Common myeloid progenitor, CD34-positive (primary cell): ENCODE results near the gene GRPEL1.

Source experiments
- CTCF ChIA-PET: fragments of 350-600 bp; sonication (Branson Sonifier 250); formaldehyde crosslinking; loops from one replicate; lab custom pipeline; 2021; ENCODE audit warnings: antibody characterized with exemption; lab: Charles Lee
- POLR2A ChIA-PET: fragments of 350-600 bp; sonication (Branson Sonifier 250); formaldehyde crosslinking; loops from one replicate; lab custom pipeline; 2021; ENCODE audit warnings: antibody characterized with exemption; lab: Charles Lee
- DNase-seq, 3 donors: peaks; one replicate each; pipeline versions ENCODE4 v3.0.0 to v3.0.0-alpha.2; 2013
- H3K27ac ChIP-seq, 2 experiments: 1 replicate in 1 of 2; 2 replicates in 1 of 2; pipeline ENCODE4 v1.7.0; 2013; ENCODE audit warnings: inconsistent platforms in 2 of 2, low read length in 2 of 2, mild to moderate bottlenecking in 2 of 2, low read depth in 1 of 2, moderate library complexity in 1 of 2; ENCODE audit not compliant: severe bottlenecking in 2 of 2, insufficient read depth in 1 of 2, poor library complexity in 1 of 2
- H3K27me3 ChIP-seq, 5 experiments: replicated peaks in 2 of 5; 1 replicate in 3 of 5; 2 replicates in 2 of 5; pipeline versions ENCODE4 v1.6.1 to v1.7.0; 2013; ENCODE audit warnings: low read length in 4 of 5, mild to moderate bottlenecking in 2 of 5, moderate library complexity in 2 of 5, inconsistent platforms in 1 of 5; ENCODE audit not compliant: insufficient read depth in 5 of 5, control insufficient read depth in 4 of 5
- H3K36me3 ChIP-seq, 4 experiments: 1 replicate in 2 of 4; 2 replicates in 2 of 4; pipeline versions ENCODE4 v1.6.1 to v1.7.0; 2013; ENCODE audit warnings: low read length in 3 of 4, control low read depth in 1 of 4, mild to moderate bottlenecking in 1 of 4; ENCODE audit not compliant: control insufficient read depth in 4 of 4, insufficient read depth in 4 of 4
- H3K4me1 ChIP-seq, 4 experiments: 1 replicate in 3 of 4; 2 replicates in 1 of 4; pipeline versions ENCODE4 v1.6.1 to v1.7.1; 2013; ENCODE audit warnings: low read length in 3 of 4, mild to moderate bottlenecking in 3 of 4, control low read depth in 1 of 4, inconsistent platforms in 1 of 4, moderate library complexity in 1 of 4; ENCODE audit not compliant: control insufficient read depth in 4 of 4, insufficient read depth in 4 of 4; ENCODE audit errors: control extremely low read depth in 1 of 4
- H3K4me3 ChIP-seq, 7 experiments: 1 replicate in 4 of 7; 2 replicates in 3 of 7; pipeline versions ENCODE4 v1.5.1 to v1.7.0; 2013; ENCODE audit warnings: mild to moderate bottlenecking in 7 of 7, low read length in 6 of 7, moderate library complexity in 6 of 7, inconsistent platforms in 2 of 7, low read depth in 2 of 7, control low read depth in 1 of 7; ENCODE audit not compliant: insufficient read depth in 4 of 7, control insufficient read depth in 1 of 7; ENCODE audit errors: extremely low read depth in 1 of 7
- H3K9me3 ChIP-seq, 5 experiments: 1 replicate in 4 of 5; 2 replicates in 1 of 5; pipeline versions ENCODE4 v1.6.1 to v1.7.1; 2013; ENCODE audit warnings: low read length in 4 of 5, mild to moderate bottlenecking in 2 of 5, inconsistent platforms in 1 of 5, low read depth in 1 of 5, moderate library complexity in 1 of 5; ENCODE audit not compliant: control insufficient read depth in 4 of 5, insufficient read depth in 2 of 5; ENCODE audit errors: control extremely low read depth in 1 of 5
- WGBS: methylation state at CpG from one replicate; pipeline ENCODE4 v1.1.5; 2013; ENCODE audit not compliant: insufficient coverage; 5-methylcytosine and 5-hydroxymethylcytosine counted together

Gene GRPEL1

DNA sequence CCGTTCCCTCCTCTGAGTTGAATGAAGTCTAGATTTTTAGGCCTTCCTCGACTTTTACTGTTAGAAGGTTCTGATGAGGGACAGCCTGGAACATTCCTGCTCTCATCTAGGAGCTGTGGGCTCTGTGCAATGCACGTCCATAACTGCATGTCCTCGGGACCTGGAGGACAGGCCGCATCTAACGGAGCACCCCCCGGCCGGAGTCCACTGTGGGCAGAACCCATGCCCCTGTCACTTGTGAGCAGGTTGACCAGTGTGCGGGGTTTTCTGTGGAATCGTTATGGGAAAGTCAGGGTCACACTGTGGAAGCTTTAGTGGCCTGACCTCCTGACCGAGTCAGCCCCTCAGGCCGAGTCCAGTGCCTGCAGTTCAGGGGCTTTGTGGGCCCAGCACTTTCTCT lies 44.0 kb downstream of the GRPEL1 start:
- Histone ChIP-seq H3K36me3 (peaks cover 0 to 72% (median 46%) of the 10 kb centered on the region in 4 experiments), H3K9me3 (no peaks in the 10 kb centered on the region), H3K4me1 (no peaks in the 10 kb centered on the region), H3K27me3 (no peaks in the 10 kb centered on the region), H3K27ac (no peak overlapping the region), H3K4me3 (no peak overlapping the region)
- ChIA-PET POLR2A (no interaction called here), CTCF (interaction anchor here (0.7 to 1.4 kb wide), 2 partner anchors 20 to 45 kb away, joined by 3 to 5 read pairs; no protein-coding TSS in a partner anchor)
- no peak for DNase-seq
- 100% methylated on average over 12 of the region's 12 CpGs for WGBS

- Histone ChIP-seq H3K36me3 (peaks cover 0 to 76% (median 48%) of the 10 kb centered on the region in 4 experiments), H3K9me3 (no peaks in the 10 kb centered on the region), H3K4me3 (no peak overlapping the region), H3K4me1 (no peaks in the 10 kb centered on the region), H3K27ac (no peak overlapping the region), H3K27me3 (no peaks in the 10 kb centered on the region)
- whole genome bisulfite sequencing: 99% methylated on average over 13 of the region's 16 CpGs
- POLR2A ChIA-PET: no interaction called here
- no peak for DNase-seq
- CTCF ChIA-PET: interaction anchor here (0.7 kb wide), 1 partner anchor 20 kb away, joined by 3 read pairs; no protein-coding TSS in a partner anchor
Measured at GRCh38 chr4:7023486-7023885, 44.4 kb downstream of the GRPEL1 start.

GRCh38 chr4:7021930-7022664 lies 45.8 kb downstream of the GRPEL1 start:
- Histone ChIP-seq H3K27ac (no peak overlapping the region), H3K36me3 (peaks cover 0 to 79% (median 49%) of the 10 kb centered on the region in 4 experiments), H3K4me3 (no peak overlapping the region), H3K27me3 (no peaks in the 10 kb centered on the region), H3K4me1 (no peaks in the 10 kb centered on the region), H3K9me3 (no peaks in the 10 kb centered on the region)
- ChIA-PET POLR2A (no interaction called here), CTCF (no interaction called here)
- 93% methylated on average over 13 of the region's 13 CpGs for WGBS
- DNase-seq: no peak

DNA sequence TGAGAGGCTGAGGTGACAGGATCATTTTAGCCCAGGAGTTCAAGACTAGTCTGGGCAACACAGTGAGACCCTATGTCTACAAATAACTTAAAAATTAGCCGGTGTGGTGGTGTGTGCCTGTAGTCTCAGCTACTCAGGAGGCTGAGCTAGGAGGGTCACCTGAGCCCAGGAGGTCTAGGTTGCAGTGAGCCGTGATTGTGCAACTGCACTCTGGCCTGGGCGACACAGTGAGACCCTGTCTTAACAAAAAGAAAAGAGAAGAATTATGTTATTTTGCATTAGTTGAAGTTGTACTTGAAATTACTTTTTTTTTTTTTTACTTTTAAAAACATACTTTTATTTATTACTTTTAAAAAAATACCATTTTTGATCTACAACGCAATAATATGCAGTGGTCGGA lies 46.5 kb downstream of the GRPEL1 start:
- Histone ChIP-seq H3K27ac (no peak overlapping the region), H3K27me3 (no peaks in the 10 kb centered on the region), H3K9me3 (no peaks in the 10 kb centered on the region), H3K36me3 (peaks cover 2 to 81% (median 50%) of the 10 kb centered on the region in 4 experiments), H3K4me1 (no peaks in the 10 kb centered on the region), H3K4me3 (no peak overlapping the region)
- ChIA-PET POLR2A (no interaction called here), CTCF (interaction anchor here (0.8 kb wide), 1 partner anchor 9 kb away, joined by 3 read pairs; no protein-coding TSS in a partner anchor)
- WGBS: 75% methylated on average over 4 of the region's 5 CpGs
- no peak for DNase-seq

GRCh38 chr4:7020856-7021255 lies 47.0 kb downstream of the GRPEL1 start:
- no peak overlapping the region for H3K4me3 ChIP-seq
- DNase-seq: no peak
- POLR2A ChIA-PET: no interaction called here
- WGBS: 98% methylated on average over 7 of the region's 11 CpGs
- no peaks in the 10 kb centered on the region for H3K9me3 ChIP-seq
- no peak overlapping the region for H3K27ac ChIP-seq
- H3K36me3 ChIP-seq: peaks cover 2 to 81% (median 51%) of the 10 kb centered on the region in 4 experiments
- CTCF ChIA-PET: interaction anchor here (0.8 to 1.2 kb wide), 2 partner anchors 8 to 10 kb away, joined by 3 read pairs; no protein-coding TSS in a partner anchor
- H3K4me1 ChIP-seq: no peaks in the 10 kb centered on the region
- no peaks in the 10 kb centered on the region for H3K27me3 ChIP-seq

DNA sequence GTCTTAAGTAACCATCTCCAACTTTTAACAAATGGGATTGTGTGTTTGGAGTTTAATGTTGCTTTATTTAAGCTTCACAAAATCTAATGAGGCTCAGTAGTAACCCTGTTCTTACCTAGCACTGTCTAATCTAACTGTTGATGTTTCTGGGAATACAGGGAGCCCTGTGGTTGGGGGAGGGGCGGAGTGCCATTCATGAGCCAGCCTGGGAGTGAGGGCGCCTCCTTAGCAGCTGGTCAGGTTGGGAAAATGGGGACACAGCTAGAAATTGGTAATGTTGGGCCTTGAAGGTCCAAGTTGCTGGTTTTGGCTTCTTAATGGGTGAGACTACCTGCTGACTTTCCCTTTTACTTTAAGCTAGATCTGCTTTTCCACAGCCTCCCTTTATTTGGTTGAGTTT lies 47.6 kb downstream of the GRPEL1 start:
- Histone ChIP-seq H3K27me3 (no peaks in the 10 kb centered on the region), H3K36me3 (peaks cover 4 to 81% (median 51%) of the 10 kb centered on the region in 4 experiments), H3K27ac (no peak overlapping the region), H3K9me3 (no peaks in the 10 kb centered on the region), H3K4me1 (no peaks in the 10 kb centered on the region), H3K4me3 (no peak overlapping the region)
- ChIA-PET CTCF (interaction anchor here (1.2 kb wide), 1 partner anchor 9 kb away, joined by 3 read pairs; no protein-coding TSS in a partner anchor), POLR2A (no interaction called here)
- DNase-seq: no peak
- 100% methylated on average over 2 of the region's 2 CpGs for WGBS

GRCh38 chr4:7019367-7019766 lies 48.5 kb downstream of the GRPEL1 start:
- Histone ChIP-seq H3K27me3 (no peaks in the 10 kb centered on the region), H3K4me1 (no peaks in the 10 kb centered on the region), H3K36me3 (peaks cover 6 to 81% (median 53%) of the 10 kb centered on the region in 4 experiments), H3K27ac (no peak overlapping the region), H3K9me3 (no peaks in the 10 kb centered on the region), H3K4me3 (no peak overlapping the region)
- 97% methylated on average over 7 of the region's 10 CpGs for WGBS
- no peak for DNase-seq
- ChIA-PET CTCF (no interaction called here), POLR2A (no interaction called here)
